Urinary bladder (tissue), 4 donors: Measurements from ENCODE around the gene PDE4D. TPM values are rescaled to one million over a fixed set of nuclear protein-coding genes. Genes with fewer than 3 reads are reported as not detected.
A peak's percentile ranks its signal among the peaks of the same experiment; 100 is the strongest.

Experiments used
- DNase-seq: peaks from one replicate; pipeline ENCODE4 v3.0.0-alpha.2; 2015; ENCODE audit errors: extremely low spot score
- H3K27ac ChIP-seq: one replicate; pipeline ENCODE4 v1.5.1; 2013; ENCODE audit warnings: low read depth, mild to moderate bottlenecking, moderate library complexity
- H3K36me3 ChIP-seq: one replicate; pipeline ENCODE4 v1.6.1; 2013; ENCODE audit warnings: mild to moderate bottlenecking, moderate library complexity; ENCODE audit not compliant: insufficient read depth
- H3K4me1 ChIP-seq: one replicate; pipeline ENCODE4 v1.6.1; 2013; ENCODE audit warnings: mild to moderate bottlenecking, moderate library complexity; ENCODE audit not compliant: insufficient read depth
- H3K4me3 ChIP-seq: one replicate; pipeline ENCODE4 v1.5.1; 2013; ENCODE audit warnings: low read depth, low read length
- WGBS: extraction: QIAGEN DNeasy Blood & Tissue Kit; methylation state at CpG from one replicate; pipeline ENCODE4 v1.1.7; 2013; 5-methylcytosine and 5-hydroxymethylcytosine counted together
- polyA plus RNA-seq: library from polyadenylated mRNA; stranded (reverse); fragments of 200-250 nt; gene quantifications from one replicate; pipeline ENCODE4 v1.2.3, GENCODE V29; 2013
- total RNA-seq: library from RNA; depleted of rRNA; stranded (reverse); fragments of >200 nt; gene quantifications from one replicate; pipeline ENCODE4 v1.2.3, GENCODE V29; 2014
- donor health status: healthy with polysubstance abuse.
- donor health status: healthy.

PDE4D gene
- total and polyA plus RNA-seq, 2 donors, result 27.3 to 253 TPM

DNA sequence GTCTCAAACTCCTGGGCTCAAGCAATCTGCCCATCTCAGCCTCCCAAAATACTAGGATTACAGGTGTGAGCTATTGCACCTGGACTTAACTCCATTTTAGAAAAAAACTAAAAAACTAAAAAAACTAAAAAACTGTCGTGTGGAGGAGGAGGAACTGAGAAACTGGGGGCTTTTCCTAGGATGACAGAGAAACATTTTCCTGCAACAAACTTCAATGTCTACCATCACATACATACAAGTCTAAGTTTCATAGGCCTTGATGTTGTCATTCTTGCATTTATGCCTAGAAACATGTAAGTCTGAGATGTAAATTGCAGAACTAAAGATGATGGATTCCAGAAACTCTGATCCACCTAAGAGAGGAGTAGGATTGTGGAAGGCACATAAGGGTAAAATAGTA lies 753.8 kb downstream of the PDE4D start:
- Histone ChIP-seq H3K36me3 (peaks cover 2% of the 10 kb centered on the region), H3K4me1 (no peaks in the 10 kb centered on the region), H3K27ac (no peak overlapping the region), H3K4me3 (no peak overlapping the region)
- WGBS, result 47% methylated on average over 1 of the region's 1 CpG
- no peak for DNase-seq

DNA sequence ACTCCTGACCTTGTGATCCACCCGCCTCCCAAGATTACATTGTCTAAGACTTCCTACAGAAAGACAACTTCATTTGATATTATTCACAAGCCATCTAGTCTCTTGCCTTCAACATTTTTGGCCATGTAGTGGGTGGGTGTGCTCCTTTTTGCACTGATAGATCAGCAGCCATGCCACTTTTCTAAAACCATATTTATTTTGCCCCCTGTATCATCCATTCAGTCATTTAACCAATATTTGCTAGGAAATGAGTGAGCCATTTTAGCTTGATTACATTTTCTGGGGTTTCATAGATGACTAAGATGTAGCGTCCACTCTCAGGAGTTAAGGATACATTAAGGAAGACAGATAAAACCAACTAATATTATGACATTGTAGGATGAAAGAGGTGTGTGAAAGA lies 755.0 kb downstream of the PDE4D start:
- no peaks in the 10 kb centered on the region for H3K4me1 ChIP-seq
- WGBS, result 98% methylated on average over 2 of the region's 2 CpGs
- no peak overlapping the region for H3K27ac ChIP-seq
- peaks cover 2% of the 10 kb centered on the region for H3K36me3 ChIP-seq
- no peak overlapping the region for H3K4me3 ChIP-seq
- DNase-seq, result no peak

GRCh38 chr5:59137846-59138245 lies 755.7 kb downstream of the PDE4D start:
- H3K4me3 ChIP-seq, result no peak overlapping the region
- no peak overlapping the region for H3K27ac ChIP-seq
- peaks cover 2% of the 10 kb centered on the region for H3K36me3 ChIP-seq
- no peaks in the 10 kb centered on the region for H3K4me1 ChIP-seq
- WGBS, result 94% methylated on average over 2 of the region's 2 CpGs
- no peak for DNase-seq

DNA sequence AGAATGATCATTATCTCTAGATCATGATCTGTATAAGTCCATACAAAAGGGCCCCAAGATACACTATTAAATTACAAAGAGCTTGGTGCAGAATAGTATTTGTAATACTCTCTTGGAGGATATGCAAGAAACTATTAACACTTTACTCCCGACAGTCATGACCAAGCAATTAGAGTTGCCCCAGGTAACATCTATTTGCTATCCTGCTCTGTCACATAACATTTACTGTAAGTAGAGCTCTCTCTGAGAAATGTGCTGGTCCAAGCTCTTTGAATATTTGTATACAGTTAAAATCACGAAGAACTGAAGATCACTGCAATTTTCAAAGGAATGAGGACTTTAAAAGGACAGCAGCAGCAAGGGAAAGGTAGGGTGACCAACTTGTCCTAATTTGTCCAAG lies 757.0 kb downstream of the PDE4D start:
- DNase-seq, result no peak
- Histone ChIP-seq H3K4me3 (no peak overlapping the region), H3K4me1 (no peaks in the 10 kb centered on the region), H3K36me3 (no peaks in the 10 kb centered on the region), H3K27ac (no peak overlapping the region)
- 47% methylated on average over 2 of the region's 2 CpGs for WGBS

DNA sequence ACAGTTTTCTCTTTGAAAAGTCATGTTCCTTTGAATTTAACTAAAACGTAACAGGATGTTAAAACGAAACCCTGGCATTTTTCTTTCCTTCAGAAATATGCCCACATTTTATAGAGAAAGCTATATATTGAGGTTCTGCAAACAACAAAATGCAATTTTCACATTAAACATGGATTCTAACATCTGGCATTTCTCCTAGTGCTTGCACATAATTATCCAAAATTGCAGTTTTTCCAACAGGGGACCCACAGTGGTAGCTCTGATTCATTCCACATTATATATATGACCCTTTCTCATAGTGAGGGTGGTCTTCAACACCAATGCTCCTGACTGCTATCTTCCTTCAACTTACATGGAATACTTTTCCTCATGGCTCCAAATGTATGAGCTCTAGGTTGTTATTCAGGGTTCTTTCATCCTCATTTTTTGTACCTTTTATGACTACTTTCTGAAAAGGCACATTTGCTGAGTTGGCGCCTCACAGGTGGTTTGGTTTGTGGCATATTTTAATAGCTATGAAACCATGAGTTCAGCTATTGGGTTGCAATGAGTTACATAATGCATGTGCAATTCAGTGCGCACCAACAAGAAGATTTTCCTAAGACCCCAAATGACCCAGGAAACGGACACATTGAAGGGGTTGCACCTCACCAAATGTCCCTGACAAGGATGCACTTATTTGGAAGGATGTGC lies 758.9 kb downstream of the PDE4D start:
- Histone ChIP-seq H3K4me1 (no peaks in the 10 kb centered on the region), H3K27ac (no peak overlapping the region), H3K36me3 (no peaks in the 10 kb centered on the region), H3K4me3 (no peak overlapping the region)
- 78% methylated on average over 5 of the region's 5 CpGs for WGBS
- no peak for DNase-seq

DNA sequence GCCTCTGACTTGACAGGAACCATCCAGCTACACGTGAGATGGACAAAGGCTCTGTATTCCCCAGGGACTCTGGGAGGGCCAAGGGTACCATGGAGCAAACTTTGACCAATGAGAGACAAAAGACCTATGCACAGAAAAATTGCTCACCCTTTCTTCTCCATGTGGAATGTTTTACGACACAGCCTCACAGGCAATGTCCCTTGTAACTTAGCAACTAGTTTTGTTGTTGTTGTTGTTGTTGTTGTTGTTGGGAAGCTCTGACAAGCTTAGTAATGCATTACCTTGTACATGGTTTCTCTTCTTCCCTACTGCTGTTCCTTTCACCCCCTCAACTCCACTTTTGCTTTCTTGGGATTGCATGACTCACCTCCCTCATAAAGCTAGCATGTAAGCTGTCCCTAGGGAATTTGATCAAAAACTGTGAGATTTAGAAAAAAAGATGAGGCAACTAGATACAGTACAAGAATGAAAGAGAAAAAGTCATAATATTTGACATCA lies 759.7 kb downstream of the PDE4D start:
- WGBS, result 84% methylated on average over 2 of the region's 2 CpGs
- Histone ChIP-seq H3K36me3 (no peaks in the 10 kb centered on the region), H3K4me1 (no peaks in the 10 kb centered on the region), H3K4me3 (no peak overlapping the region), H3K27ac (no peak overlapping the region)
- DNase-seq, result no peak

GRCh38 chr5:59132131-59132530 lies 761.4 kb downstream of the PDE4D start:
- DNase-seq, result no peak
- Histone ChIP-seq H3K4me1 (no peaks in the 10 kb centered on the region), H3K27ac (no peak overlapping the region), H3K36me3 (no peaks in the 10 kb centered on the region), H3K4me3 (no peak overlapping the region)
- WGBS, result 97% methylated on average over 5 of the region's 5 CpGs

DNA sequence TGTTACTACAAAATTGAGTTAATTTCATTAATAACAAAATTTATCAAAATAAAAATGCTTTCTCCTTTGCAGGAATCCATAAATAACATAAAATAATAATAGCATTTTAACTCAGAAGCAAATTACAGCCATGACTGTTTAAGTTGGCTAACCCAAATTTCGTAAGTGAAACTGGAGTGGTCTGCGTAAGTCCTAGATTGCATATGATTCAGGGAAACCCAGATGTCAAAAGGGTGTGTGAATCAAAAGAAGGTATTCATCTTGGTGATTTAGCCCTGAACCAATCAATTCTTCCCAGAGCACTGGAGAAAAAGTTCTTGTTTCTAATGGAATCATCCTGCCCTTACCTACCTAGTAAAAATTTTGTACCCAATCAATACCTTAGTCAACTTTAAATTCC lies 763.1 kb downstream of the PDE4D start:
- no peak overlapping the region for H3K4me3 ChIP-seq

DNA sequence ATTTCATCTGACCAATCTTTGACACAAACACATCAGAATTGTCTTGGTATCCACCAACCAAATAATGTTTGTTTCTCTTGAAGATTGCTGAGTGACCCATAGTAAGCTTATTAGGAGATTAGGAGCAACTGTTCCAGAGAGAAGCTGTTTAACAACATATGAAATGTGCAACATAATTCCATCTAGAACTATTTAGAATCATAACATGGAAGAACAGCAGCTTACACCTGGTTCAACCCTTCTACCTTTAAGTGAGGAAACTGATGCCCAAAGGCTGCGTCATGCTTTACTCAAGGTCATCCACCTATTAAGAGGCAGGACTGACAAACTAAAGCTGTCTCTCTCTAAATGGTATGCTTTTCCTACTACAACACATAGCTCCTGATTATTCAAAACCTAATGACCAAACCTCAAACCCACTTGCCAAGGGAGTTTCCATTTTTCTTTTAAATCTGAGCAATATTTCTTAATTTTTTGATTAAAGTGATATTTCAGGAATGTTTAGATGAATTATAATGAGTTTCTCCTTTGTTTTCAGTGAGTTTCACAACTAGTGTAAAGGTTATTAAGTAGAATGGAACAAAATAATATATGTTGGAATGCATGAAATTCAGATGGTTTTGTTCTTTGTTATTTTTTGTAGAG lies 764.8 kb downstream of the PDE4D start:
- Histone ChIP-seq H3K36me3 (no peaks in the 10 kb centered on the region), H3K4me3 (no peak overlapping the region), H3K27ac (peak overlapping the region; percentile 23), H3K4me1 (no peaks in the 10 kb centered on the region)
- WGBS, result 90% methylated on average over 1 of the region's 1 CpG
- DNase-seq, result no peak

More for the DNA sequence above, 763.1 kb downstream of the PDE4D start:
- H3K4me1 ChIP-seq, result no peaks in the 10 kb centered on the region
- no peaks in the 10 kb centered on the region for H3K36me3 ChIP-seq
- H3K27ac ChIP-seq, result no peak overlapping the region
- no peak for DNase-seq
- 95% methylated on average over 2 of the region's 2 CpGs for WGBS

- Histone ChIP-seq H3K4me1 (no peaks in the 10 kb centered on the region), H3K27ac (peak overlapping the region; percentile 51), H3K4me3 (peak overlapping the region; percentile 19), H3K36me3 (no peaks in the 10 kb centered on the region)
- WGBS, result 25% methylated on average over 15 of the region's 15 CpGs
- peak; percentile 67 for DNase-seq
These were observed 766.6 kb downstream of the PDE4D start for GRCh38 chr5:59126708-59127573.

- Histone ChIP-seq H3K4me1 (no peaks in the 10 kb centered on the region), H3K4me3 (no peak overlapping the region), H3K27ac (peak overlapping the region; percentile 43), H3K36me3 (no peaks in the 10 kb centered on the region)
- no peak for DNase-seq
- WGBS, result 61% methylated on average over 5 of the region's 5 CpGs
These were observed 767.4 kb downstream of the PDE4D start for GRCh38 chr5:59126016-59126707.

DNA sequence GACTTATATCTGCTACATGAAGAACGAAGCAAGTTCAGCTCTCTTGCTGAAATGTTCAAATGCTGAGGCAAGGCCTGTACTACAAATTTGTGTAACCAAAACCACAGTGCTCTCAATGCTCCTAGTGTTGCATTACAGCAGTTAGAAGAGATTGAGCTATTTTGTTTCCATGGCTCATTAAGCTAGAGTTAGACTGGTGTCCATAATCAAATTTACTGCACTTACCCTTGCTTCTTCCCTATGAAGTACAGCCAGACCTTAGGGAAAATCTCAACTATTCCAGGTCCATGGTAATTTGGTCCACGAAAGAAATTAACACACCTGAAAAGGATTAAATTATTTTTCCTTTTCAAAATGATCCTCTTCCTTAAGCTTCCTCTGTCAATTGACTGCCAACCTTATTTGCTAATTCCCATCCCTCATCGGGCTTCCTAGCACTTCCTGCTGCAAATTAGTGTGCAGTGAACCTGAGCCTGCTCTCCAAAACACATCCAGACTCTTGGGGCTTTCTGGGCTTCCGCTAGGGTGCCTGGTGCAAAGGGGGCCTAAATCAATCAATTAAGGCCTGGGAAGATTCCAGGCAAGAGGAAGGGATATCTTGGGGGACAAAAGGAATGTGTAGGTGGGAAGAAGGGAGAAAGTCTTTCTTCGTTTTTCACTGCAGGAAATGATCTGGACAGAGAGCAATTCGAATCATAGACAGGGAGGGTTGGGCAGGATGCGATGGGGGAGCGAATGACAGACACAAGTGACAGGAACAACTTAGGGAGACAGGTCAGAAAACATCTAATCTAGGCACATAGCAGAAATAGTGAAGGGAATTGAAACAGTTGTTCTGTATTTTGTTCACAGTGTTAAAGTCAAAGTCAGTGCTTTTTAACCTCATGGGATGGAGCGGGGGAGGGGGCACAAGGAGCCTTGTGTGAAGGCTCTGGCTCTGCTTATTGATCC lies 768.2 kb downstream of the PDE4D start:
- 83% methylated on average over 9 of the region's 9 CpGs for WGBS
- Histone ChIP-seq H3K27ac (peak overlapping the region; percentile 43), H3K4me3 (no peak overlapping the region), H3K36me3 (no peaks in the 10 kb centered on the region), H3K4me1 (no peaks in the 10 kb centered on the region)
- no peak for DNase-seq
